HFF-Myc (cell line): Measurements from ENCODE around the gene NDST3.

Source experiments
- DNase-seq: peaks from one replicate; pipeline ENCODE4 v3.0.0-alpha.2; 2011; ENCODE audit warnings: low read depth; ENCODE audit errors: extremely low read depth
- H3K4me3 ChIP-seq: replicated peaks from 2 replicates; pipeline ENCODE4 v1.5.1; 2011; ENCODE audit warnings: low read depth, mild to moderate bottlenecking, control low read depth, low read length
- TF ChIP-seq, protein P1 (sequence below): IDR thresholded peaks from 2 replicates; pipeline ENCODE4 v1.5.1; 2012; ENCODE audit warnings: mild to moderate bottlenecking, low read depth, low read length, control low read depth; ENCODE audit errors: missing control alignments

The NDST3 gene

DNA sequence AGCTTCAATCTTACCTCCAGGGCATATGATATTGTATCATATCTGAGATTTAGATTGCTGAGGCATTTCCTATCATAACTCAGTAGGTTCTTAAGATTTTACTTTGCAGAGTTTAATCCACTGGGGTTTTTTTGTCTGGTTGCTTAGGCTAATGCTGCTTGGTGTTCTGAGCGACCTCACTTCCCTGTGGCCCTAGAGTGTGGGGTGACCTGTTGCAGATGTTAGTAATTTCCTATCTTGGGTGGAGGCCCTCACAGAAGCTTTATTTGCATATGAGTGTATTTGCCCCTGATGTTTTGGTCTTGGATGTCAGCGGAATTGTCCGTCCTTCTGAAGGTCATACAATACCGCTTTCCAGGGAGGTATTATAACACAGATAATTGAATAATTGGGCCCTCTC is 137.1 kb downstream of the NDST3 start:
- TF ChIP-seq, protein P1, sequence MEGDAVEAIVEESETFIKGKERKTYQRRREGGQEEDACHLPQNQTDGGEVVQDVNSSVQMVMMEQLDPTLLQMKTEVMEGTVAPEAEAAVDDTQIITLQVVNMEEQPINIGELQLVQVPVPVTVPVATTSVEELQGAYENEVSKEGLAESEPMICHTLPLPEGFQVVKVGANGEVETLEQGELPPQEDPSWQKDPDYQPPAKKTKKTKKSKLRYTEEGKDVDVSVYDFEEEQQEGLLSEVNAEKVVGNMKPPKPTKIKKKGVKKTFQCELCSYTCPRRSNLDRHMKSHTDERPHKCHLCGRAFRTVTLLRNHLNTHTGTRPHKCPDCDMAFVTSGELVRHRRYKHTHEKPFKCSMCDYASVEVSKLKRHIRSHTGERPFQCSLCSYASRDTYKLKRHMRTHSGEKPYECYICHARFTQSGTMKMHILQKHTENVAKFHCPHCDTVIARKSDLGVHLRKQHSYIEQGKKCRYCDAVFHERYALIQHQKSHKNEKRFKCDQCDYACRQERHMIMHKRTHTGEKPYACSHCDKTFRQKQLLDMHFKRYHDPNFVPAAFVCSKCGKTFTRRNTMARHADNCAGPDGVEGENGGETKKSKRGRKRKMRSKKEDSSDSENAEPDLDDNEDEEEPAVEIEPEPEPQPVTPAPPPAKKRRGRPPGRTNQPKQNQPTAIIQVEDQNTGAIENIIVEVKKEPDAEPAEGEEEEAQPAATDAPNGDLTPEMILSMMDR, result no peak
- no peak overlapping the region for H3K4me3 ChIP-seq
- no peak for DNase-seq

DNA sequence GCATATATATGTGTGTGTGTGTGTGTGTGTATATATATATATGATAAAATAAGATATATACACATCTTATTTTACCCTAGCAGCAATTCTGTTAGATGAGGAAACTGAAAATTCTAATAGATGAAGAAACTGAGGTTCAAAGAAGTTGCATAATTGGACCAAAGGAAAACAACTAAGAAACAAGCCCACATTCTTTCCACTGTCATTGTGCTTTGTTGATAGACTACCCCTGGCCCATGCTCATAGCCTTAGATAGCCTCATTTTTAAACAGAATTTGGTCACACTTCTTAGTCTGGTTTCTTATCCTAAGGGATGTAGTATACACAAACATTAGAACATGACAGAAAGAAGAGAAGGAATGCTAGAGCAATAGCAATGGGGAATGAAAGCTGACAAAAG is 138.8 kb downstream of the NDST3 start:
- TF ChIP-seq, protein P1, result no peak
- no peak overlapping the region for H3K4me3 ChIP-seq
- no peak for DNase-seq

DNA sequence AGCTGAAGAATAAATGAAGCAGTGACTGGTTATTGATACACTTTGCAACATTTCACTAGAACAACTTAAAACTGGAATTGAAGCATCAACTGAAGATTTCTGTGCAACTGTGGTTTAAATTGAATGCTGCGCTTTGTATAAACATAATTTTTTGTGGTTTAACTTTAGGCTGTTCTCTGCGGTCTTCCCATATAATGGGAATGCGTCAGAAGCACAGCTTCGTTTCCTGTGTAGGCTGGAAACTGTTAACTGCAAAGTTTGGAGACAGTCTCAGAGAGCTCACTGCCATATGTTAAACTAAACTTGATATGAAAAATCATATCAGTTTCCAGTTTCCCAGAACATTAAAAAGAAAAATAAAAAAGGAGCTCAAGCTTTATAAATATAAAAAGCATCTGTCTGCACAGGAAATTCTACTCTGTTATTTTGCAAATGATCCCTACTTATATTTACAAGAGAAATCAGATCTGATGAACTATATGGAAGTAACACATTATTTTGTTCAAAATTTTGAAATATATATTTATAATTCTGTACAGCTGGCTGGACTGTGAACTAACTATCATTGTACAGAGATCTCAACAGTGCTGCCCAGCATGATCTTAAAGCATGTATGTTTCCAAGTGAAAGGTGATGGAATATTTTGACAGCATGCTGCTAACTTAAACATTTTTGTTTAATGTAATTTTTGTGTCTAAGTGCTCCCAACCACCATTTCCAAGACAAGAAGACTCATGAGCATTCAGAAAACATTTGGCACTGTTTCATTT is 139.9 kb downstream of the NDST3 start:
- TF ChIP-seq, protein P1, result no peak
- DNase-seq, result peak; percentile 86
- no peak overlapping the region for H3K4me3 ChIP-seq

DNA sequence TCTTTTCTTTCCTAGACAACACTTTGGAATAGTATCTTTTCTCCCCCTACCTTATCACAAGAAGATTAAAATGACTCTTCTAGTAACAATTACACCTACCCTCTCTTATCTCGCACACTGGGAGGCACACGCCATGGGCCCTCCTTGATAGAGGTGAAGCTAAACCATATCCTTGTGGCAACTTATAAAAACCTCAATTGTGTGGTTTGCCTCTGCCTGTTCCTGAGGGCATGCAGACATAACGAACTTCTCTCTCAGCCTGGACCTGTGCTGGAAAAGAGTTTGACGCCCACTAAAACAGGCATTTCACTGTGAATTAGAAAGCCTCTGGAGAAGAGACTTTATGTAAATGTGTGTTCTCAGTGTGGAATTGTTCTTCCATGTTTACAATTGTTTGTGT is 141.2 kb downstream of the NDST3 start:
- TF ChIP-seq, protein P1, result no peak
- no peak overlapping the region for H3K4me3 ChIP-seq
- no peak for DNase-seq

DNA sequence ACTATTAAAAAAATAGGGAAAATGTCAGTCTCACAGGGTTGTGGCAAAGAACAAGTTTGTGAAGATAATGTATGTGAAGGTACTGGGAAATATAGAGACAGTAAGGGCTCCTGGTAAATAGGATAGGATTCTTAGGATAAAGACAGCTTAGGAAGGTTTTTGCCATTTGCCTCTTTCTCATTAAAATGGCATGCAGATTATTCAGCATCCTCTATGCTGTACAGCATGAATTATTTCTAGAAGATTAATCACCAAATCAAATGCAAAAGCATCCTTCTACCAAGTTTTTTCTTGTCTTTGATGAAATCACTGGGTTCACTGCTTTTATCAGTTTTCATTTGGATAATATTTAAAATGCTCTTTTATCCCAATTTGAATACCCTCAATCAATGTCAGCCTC is 142.8 kb downstream of the NDST3 start:
- TF ChIP-seq, protein P1, result no peak
- DNase-seq, result no peak
- no peak overlapping the region for H3K4me3 ChIP-seq

DNA sequence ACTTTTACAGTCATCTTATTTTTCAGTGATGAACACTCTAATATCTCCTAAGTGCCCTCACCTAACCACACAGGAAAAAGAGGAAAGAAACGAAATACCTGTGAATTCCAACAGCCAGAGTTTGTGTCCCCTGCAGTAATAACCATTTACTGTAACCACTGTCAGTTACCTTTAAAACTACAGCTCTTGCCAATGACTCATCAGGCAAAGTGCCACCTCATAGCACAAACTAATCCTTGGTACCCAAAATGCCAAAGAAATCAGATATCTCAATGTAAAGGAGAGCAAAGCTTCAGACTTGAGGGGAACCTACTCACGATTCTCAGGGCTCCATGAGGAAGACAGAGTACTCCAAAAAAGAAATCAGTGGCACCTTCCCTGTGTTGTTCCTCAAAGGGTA is 146.5 kb downstream of the NDST3 start:
- TF ChIP-seq, protein P1, result no peak
- DNase-seq, result no peak

DNA sequence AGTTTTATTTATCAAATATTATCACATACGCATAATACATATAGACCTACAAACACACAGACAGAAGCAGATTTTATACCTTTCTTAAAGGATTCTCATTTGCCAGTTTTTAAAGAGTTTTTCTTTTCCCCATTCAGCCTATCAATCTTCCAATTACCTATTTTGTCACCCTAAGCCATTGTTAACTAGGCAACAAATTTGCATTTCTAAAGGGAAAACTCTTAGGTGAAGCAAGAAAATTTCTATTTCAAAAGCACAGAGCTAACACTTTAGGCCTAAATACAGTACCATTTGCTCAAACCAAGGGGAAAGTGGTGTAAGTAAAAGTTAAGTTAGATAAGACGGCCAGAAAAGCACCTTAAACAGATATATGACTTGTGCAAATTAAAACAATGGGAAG is 156.6 kb downstream of the NDST3 start:
- no peak for DNase-seq
- TF ChIP-seq, protein P1, result no peak
- H3K4me3 ChIP-seq, result no peak overlapping the region

More for the DNA sequence above, 146.5 kb downstream of the NDST3 start:
- H3K4me3 ChIP-seq, result no peak overlapping the region
